Cerebellar cortex (tissue), 1 donor: ENCODE data around the gene PA2G4.
"Not testable (repeated sequence)": the region's sequence is repeated elsewhere in the genome, so short reads cannot be mapped to it uniquely, and the experiment has no call there.

Experiments
- DNase-seq: peaks from one replicate; pipeline ENCODE4 v3.0.0-alpha.2; 2015; ENCODE audit warnings: low spot score

Gene PA2G4

GRCh38 chr12:56104109-56104814 lies at the start of gene PA2G4:
PA2G4 (plus strand) TSS chr12:56104559; CDS start chr12:56104738, 179 bp downstream.
- peak; percentile 99 for DNase-seq

GRCh38 chr12:56059964-56060363 lies 44.4 kb upstream of the PA2G4 start:
- not testable (repeated sequence) for DNase-seq

- no peak for DNase-seq
These were observed 42.4 kb upstream of the PA2G4 start for GRCh38 chr12:56061982-56062381.

GRCh38 chr12:56062996-56063395 lies 41.4 kb upstream of the PA2G4 start:
- DNase-seq, result no peak

- DNase-seq, result no peak
These were observed 32.7 kb upstream of the PA2G4 start for GRCh38 chr12:56071648-56072047.

GRCh38 chr12:56074396-56074795 lies 30.0 kb upstream of the PA2G4 start:
- no peak for DNase-seq

- DNase-seq, result not testable (repeated sequence)
These were observed 26.4 kb upstream of the PA2G4 start for GRCh38 chr12:56077966-56078365.

- no peak for DNase-seq
These were observed 25.9 kb upstream of the PA2G4 start for GRCh38 chr12:56078427-56078826.

- DNase-seq, result peak; percentile 68
These were observed 25.2 kb upstream of the PA2G4 start for GRCh38 chr12:56078931-56079722.

- DNase-seq, result peak; percentile 58
These were observed 24.4 kb upstream of the PA2G4 start, which contains the start of gene ERBB3 for GRCh38 chr12:56079723-56080555. ERBB3 (plus strand) TSS chr12:56080165; CDS start chr12:56080301, 136 bp downstream.

- DNase-seq, result no peak
These were observed 23.7 kb upstream of the PA2G4 start for GRCh38 chr12:56080556-56081138.

- DNase-seq, result no peak
These were observed 22.7 kb upstream of the PA2G4 start for GRCh38 chr12:56081393-56082347.

GRCh38 chr12:56082382-56082781 lies 22.0 kb upstream of the PA2G4 start:
- no peak for DNase-seq

- no peak for DNase-seq
These were observed 21.4 kb upstream of the PA2G4 start for GRCh38 chr12:56082967-56083366.

GRCh38 chr12:56084958-56085543 lies 19.3 kb upstream of the PA2G4 start:
- DNase-seq, result peak; percentile 55

GRCh38 chr12:56086096-56086495 lies 18.3 kb upstream of the PA2G4 start:
- DNase-seq, result no peak

- DNase-seq, result no peak
These were observed 17.8 kb upstream of the PA2G4 start for GRCh38 chr12:56086608-56087007.

- DNase-seq, result no peak
These were observed 17.1 kb upstream of the PA2G4 start for GRCh38 chr12:56087220-56087619.

GRCh38 chr12:56097738-56098137 lies 6.6 kb upstream of the PA2G4 start:
- DNase-seq, result no peak

GRCh38 chr12:56098592-56098991 lies 5.8 kb upstream of the PA2G4 start:
- DNase-seq, result no peak
